Stomach (tissue), 4 donors: ENCODE measurements around the gene ZNF532.

ENCODE experiments used
- CTCF ChIP-seq, 7 experiments: fragments of 450-650 bp in 4 of 7; fragments of 200-600 bp in 3 of 7; sonication (generic) in 3 of 7; IDR thresholded peaks; one replicate each; pipeline ENCODE4 v1.5.1; 2016 to 2019; ENCODE audit warnings: antibody characterized with exemption in 7 of 7, control low read depth in 2 of 7, mild to moderate bottlenecking in 1 of 7
- EP300 ChIP-seq: sonication (generic); formaldehyde crosslinking; IDR thresholded peaks from one replicate; pipeline ENCODE4 v1.6.1; 2017; ENCODE audit warnings: antibody characterized with exemption

GRCh38 chr18:58851856-58852255 lies 12.8 kb upstream of the ZNF532 start:
- TF ChIP-seq CTCF (IDR thresholded peaks at IDR 0.05) (no peak), EP300 (no peak)
